Measurements from ENCODE around the gene SPHK1.

- TF ChIP-seq ARNT (IDR thresholded peaks at IDR 0.05) (no peak), ELF4 (IDR thresholded peaks at IDR 0.05) (no peak), FOXM1 (IDR thresholded peaks at IDR 0.05; ENCODE audit: borderline replicate concordance) (no peak), SP1 (IDR thresholded peaks at IDR 0.05) (no peak)
These were observed 26.8 kb downstream of the SPHK1 start for GRCh38 chr17:76411247-76411646.
